Measurements from ENCODE around the gene VAMP3.

- TF ChIP-seq CTCF (IDR thresholded peaks at IDR 0.05) (no peak), POLR2AphosphoS5 (IDR thresholded peaks at IDR 0.05) (no peak)
Observed at GRCh38 chr1:7732331-7732730, 38.8 kb upstream of the VAMP3 start.

Measured in gastroesophageal sphincter (tissue), 3 donors.